GM19397 (cell line): ENCODE results near the gene ECSCR.
"Not testable (repeated sequence)": the region's sequence is repeated elsewhere in the genome, so short reads cannot be mapped to it uniquely, and the experiment has no call there.

Experiments
- ATAC-seq: cut with Tn5 transposase; IDR thresholded peaks from one replicate; pipeline ENCODE4 v1.9.1; 2021; ENCODE audit warnings: mild to moderate bottlenecking, moderate library complexity; ENCODE audit not compliant: unreplicated experiment

Gene ECSCR

DNA sequence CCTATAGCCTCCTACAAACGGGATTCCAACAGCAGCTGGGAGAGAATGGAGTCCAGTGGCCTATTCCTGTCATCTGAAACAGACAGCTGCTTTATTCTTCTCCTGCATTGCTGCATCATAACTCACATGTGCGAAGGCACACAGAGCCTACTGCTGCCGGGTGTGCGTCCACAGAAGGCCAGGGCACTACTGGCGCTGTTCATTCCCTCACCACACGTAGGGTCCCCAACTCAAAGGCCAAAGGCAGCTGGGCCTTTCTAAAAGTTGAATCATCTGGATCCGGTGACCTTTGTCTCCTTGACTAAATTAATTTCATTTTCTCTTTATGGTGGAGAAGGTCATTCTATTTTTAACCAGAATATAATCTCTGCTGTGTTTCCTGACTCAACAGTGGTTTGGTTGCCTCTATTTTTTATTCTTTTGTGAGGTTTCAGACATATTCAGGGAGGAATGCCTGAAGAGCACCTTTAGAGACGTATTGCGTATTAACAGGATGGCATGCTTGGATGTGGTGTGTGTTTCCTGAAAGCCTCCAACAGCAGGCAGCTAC lies 47.9 kb downstream of the ECSCR start:
- no peak for ATAC-seq

- ATAC-seq = no peak
Measured at GRCh38 chr5:139413963-139414362, 48.6 kb downstream of the ECSCR start.

DNA sequence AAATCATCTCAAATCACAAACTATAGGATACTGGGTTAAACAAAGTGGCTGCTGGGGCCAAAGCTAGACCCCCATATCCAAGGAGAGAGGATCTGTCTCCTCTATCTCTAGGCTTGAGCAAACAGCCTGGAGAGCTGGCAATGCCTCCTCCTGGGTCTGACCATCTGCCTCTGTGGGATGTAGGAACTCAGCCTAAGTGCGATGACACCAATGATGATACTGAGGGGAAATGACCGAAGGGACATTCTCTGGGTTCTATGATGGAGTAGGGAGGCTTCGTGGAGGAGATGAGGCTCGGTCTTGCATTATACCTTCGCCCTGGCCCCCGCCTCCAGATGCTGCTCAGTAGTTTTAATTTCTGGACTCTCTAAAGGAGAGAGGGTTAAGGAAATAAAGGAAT lies 49.4 kb downstream of the ECSCR start:
- ATAC-seq = no peak

- ATAC-seq = no peak
Measured at GRCh38 chr5:139410993-139411828, 51.3 kb downstream of the ECSCR start.

- ATAC-seq = no peak
Measured at GRCh38 chr5:139410121-139410992, 52.2 kb downstream of the ECSCR start.

GRCh38 chr5:139409116-139409515 lies 53.4 kb downstream of the ECSCR start:
- ATAC-seq = not testable (repeated sequence)

GRCh38 chr5:139408191-139408590 lies 54.4 kb downstream of the ECSCR start:
- ATAC-seq = no peak

DNA sequence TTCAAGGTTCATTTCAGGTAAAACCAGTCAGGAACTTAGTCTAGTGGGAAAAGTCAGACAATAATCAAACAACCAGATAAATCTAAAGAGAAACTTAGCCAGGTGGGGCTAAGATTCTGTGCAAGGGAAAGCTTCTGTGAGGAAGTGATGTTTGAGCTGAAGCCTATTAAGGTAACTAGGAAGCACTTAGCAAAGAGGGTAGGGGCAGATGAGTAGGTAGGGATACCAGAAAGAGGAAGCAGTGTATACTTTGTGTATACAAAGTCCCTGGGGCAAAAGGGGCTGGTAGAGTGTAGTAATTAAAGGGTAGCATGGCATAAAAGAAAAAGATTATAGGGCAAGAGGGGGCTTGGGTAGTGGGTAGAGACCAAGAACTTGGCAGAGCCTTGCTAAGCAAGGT lies 55.0 kb downstream of the ECSCR start:
- no peak for ATAC-seq

GRCh38 chr5:139406963-139407362 lies 55.6 kb downstream of the ECSCR start:
- no peak for ATAC-seq

DNA sequence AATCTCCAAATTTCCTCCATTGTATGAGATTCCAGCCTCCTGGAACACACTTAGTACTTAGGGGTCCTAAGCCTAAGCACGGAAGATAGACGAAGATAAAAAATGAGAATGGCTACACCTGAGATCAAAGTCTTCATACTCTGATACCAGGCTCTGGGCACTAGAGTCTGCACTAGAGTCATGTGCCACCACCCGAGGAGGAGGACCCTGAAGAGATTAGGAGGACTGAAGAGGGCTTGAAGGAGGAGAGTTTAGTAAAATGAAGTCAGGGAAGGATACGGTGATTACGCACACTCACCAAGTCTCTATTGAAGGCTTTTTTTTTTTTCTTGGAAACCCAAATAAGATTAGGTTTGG lies 58.1 kb downstream of the ECSCR start:
- no peak for ATAC-seq

DNA sequence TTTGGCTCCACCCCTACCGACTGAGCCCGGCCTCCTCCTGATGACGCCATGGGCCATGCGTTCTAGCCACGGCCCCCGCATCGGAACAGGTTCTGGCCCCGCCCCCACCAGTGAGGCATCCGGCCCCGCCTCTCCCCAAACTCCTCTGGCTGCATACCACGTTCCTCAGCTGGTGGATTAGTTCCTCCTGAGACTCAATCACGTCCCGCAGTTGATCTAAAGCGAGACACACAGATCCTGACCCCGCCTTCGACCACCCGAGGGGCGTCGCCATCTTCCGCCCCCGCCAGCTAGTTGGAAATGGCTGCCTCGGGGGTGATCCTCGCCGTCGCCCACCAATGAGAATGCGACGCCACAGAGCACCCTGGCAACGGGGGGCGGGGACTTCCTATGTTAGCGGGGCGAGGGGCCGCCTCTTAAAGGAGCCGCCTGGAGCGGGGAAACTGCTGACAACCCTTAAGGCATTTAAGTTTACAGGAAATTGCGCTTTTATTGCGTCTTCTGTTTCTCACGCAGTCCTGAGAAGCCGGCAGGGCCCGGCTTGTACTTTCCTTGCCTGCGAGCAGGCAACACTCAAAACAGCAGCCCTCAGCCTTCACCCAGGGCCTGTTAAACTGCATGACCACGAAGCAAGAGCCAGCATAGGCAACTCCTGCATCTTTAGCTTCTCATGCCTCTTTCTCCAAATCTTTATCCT lies 58.6 kb downstream of the ECSCR start, which contains the start of gene SPATA24:
Gene SPATA24 (minus strand): TSS at position 303 of the 697 bp plus-strand sequence. CDS start 29 bp downstream, at position 274.
- peak; percentile 86 for ATAC-seq

- ATAC-seq = no peak
Measured at GRCh38 chr5:139403418-139403786, 59.1 kb downstream of the ECSCR start.

GRCh38 chr5:139402561-139403158 lies 59.9 kb downstream of the ECSCR start:
- ATAC-seq = no peak

GRCh38 chr5:139401546-139401945 lies 61.0 kb downstream of the ECSCR start:
- ATAC-seq = no peak

DNA sequence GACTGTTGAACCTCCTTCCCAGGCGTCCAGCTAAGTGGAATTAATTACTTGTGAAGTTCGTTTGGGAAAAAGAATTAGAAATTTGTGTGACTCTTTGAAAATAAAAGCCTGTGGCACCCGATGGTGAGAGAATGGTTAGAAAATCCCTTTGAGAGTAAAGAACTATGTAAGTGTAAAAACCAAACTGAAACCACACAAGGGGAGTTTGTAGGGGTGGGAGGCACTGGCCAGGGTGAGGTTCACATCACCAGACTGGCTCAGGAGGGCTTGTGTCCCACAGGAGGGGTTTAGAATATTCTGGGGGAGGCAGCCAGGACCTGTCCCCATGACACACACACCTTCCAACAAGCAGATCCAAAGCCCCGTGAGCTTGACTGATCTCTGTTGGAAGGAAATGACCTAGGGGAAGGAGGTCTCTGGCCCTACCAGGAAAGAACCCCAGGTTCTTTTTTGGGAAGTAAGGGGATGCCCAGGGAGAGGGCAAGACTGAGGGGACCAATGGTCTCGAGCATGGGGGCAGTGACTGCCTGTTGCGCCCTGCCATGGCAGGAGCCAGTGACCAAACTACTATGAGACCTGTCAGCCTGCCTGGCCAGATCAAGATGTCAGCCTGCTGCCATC lies 62.9 kb downstream of the ECSCR start:
- ATAC-seq = no peak
